Putamen (tissue), 1 donor: Measurements from ENCODE around the gene INPP4A.

Experiments used
- DNase-seq: peaks from one replicate; pipeline ENCODE4 v3.0.0-alpha.2; 2016; ENCODE audit warnings: low spot score

The INPP4A gene

DNA sequence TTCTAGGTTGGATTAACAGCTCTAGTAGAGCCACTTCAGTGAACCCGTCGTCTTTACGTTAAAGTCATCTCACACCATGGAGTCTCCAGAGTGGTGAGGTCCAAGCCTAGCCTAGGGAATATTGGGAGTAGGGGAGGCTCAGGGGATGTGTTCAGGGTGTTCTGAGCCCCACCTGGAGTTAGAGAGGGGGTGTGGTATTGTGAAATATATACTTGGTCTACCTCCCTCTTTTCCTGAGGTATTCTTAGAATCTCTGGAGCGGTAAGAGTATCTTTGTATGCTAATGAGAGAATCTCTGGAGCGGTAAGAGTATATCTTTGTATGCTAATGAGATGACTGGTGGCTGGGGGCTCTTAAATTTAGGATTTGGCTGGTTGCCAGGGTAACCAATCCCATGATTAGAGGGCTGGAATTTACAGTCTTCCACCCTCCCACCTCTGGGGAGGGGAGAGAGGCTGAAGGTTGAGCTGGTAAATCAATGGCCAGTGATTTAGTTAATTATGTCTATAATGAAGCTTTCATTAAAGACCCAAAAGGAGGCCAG, 69.5 kb downstream of the INPP4A start:
- DNase-seq: no peak

DNA sequence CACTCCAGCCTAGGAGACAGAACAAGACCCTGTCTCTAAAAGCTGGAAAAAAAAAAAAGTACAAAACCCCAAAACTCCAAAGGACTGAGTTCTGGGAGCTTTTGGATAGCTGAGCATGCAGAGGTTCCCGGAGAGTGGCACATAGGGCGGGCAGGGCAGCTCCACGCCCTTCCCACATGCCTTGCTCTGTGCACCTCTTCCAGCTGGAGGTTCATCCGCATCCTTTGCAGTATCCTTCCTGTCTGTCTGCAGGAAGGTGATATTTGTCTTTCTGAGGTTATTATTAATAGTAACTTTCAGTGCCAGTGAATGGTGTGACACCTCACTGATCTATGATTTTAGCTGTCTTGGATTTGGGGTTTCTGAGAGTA, 70.2 kb downstream of the INPP4A start:
- no peak for DNase-seq

DNA sequence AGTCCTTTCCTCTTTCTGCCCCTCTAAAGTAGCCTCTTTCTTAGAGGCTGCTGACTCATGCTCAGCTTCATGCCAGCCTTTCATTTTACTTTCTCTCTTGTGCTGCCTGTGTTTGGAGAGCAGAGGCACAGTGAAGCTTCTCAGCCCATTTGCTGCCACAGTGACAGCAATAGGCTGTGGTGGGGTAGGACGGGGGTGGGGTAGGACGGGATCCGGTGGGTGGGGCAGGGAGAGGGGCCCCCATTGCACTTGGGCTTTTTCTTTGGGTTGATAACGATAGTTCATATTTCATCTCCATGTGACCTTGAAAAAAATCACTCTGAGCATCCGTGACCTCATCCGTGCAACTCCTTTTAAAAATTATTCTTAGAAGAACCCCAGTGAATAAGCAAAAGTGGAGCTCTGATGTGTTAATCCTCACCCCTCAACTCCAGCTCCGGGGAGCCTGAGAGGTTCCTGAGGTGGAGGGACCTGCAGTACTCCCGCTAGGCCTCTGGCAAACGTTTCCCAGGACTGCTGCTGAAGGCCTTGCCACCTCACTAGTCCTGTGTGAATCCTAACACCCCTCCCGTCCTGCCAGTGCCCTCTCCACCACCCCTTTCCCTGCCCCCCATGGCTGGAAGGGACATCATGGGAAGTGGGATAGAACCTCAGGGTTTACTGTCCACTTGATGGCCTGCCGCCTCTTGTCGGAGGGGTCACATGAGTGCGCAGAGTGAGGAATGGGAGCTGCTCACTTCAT, 70.8 kb downstream of the INPP4A start:
- DNase-seq: no peak

DNA sequence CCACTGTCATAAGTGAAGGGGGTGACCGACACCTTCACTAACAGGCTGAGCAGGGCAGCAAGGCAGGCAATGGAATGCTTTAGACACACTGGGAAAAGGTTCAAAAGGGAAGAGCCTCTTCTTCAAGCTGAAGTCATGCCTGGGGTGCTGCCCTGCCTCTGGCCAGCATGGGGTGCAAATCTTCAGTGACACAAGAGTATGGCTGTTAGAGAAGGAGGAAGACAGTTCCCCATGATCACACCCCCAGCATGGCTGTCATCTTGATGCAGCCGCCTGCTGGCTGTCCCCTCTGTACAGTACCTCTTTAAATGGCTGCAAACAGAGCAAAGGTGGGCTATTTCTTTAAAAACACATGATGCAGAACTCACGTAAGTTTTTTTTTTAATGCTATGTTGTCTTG, 71.9 kb downstream of the INPP4A start:
- no peak for DNase-seq

GRCh38 chr2:98517636-98518035, 73.0 kb downstream of the INPP4A start:
- DNase-seq: no peak

DNA sequence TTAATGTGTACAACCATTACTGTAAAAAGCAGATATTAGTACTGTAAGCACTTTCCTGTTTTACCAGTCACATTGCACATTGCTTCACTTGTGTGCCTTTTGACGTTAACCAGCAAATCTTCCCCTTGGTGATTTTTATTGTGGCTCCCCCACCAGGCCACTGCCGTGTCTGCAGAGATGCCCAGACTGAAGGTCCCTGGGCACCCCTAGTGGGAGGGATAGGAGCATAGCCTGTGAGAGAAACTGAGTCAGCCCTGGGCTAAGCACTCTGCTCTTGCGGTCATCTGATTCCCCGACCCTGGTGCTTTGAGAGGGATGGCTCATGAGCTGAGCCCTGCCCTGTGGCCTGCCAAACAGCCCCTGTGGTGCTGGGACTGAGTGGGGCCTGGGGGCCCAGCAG, 73.4 kb downstream of the INPP4A start:
- no peak for DNase-seq

GRCh38 chr2:98519156-98519555, 74.5 kb downstream of the INPP4A start:
- peak; percentile 66 for DNase-seq

DNA sequence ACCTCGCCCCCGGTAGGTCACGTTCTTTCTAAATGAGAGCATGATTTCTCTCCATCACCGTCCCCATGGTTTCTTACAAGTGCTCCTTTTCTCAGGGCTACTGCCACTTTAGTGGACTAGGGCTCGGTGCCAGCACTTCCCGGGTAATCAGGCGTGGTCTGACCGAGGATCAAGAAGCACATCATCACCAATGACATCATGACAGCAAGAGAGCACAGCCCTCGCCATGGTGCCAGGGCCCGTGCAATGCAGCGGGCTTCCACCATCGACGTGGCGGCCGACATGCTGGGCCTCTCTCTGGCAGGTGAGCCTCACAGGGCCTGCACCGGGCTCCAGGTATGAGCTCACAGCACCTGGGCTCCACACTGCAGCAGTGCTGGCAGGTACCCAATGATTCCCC, 75.2 kb downstream of the INPP4A start:
- no peak for DNase-seq

- no peak for DNase-seq
Measured at GRCh38 chr2:98520806-98521205, 76.1 kb downstream of the INPP4A start.

GRCh38 chr2:98521266-98521665, 76.6 kb downstream of the INPP4A start:
- no peak for DNase-seq

DNA sequence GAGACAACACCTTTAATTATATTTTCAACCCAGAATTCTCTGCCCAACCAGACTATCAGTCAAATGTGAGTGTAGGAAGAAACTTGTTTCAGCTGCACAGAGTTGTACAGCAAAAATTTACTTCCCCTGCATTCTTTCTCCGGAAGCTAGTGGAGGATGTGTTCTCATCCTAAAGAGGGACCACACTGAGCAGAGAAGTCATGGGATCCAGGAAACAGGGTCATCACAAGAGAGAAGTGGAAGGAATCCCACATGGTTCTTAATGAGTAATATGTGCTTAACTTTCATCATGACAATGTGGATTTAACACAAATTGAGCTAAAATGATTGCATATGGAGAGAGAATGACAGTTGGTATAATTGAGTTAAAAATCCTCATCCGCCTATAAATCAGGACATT, 78.2 kb downstream of the INPP4A start:
- DNase-seq: no peak

DNA sequence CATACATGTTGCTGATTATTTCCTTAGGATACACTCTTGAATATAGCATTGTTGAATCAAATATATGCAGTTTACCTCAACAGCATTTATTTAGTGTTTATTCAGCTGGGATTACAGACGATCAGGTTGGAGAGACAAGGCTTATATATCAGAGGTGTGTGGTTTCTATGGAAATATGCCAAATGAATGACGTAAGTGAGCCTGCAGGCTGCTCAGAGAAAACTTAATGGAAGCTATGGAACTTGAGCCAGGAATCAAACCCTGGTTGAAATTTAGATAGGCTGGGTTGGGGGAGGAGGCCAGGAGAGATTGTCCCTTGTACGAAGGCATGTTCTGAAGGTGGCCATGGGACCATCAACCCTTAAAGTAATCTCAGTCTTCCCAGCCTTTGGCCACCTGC, 79.5 kb downstream of the INPP4A start:
- no peak for DNase-seq

DNA sequence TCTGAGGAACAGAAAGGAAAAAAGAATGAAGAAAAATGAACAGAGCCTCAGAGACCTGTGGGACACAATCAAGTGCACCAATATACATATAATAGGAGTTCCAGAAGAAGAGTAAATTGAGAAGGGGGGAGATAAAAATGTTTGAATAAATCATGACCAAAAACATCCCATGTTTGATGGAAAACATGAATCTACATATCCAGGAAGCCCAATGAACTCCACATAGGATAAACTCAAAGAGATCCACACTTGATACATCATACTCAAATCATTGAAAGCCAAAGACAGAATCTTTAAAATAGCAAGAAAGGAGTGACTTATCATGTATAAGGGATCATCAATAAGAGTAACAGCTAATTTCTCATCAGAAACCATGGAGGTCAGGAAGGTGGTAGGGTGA, 83.7 kb downstream of the INPP4A start:
- DNase-seq: no peak

DNA sequence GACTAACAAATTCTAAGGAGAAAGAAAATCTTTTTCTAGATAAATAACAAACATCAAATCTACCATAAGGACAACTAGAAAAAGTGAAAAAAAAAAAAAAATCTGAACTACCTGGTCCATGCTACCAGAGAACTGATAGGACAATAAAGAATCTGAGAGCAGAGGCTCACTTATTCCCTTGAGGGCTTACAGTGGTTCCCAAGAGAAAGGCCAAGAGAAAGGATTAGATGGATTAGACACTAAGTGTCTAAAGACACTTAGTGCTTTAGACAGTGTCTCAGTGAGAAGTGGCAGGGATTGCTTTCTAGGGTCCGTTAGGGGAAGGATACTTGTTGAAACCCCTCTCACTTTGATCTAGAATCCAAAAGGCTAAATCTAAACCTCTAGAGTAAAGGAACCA, 85.5 kb downstream of the INPP4A start:
- DNase-seq: no peak

DNA sequence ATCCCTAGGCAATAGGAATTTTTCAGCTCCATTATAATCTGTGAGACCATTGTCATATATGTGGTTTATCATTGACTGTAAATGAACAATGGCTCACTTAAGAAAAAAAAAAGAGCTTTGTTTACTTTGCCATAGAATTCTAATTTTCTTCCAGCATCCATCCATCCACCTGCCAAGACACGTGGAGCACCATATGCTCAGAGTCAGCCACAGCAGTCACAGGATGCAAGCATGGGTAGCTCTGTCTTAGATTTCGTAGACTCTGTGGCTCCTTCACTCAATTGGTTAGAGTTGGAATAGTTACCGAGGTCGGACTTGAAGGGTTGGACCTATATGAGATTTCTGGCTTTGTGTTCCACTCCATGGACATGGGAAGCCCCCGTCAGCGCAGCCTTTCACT, 88.1 kb downstream of the INPP4A start:
- DNase-seq: no peak

DNA sequence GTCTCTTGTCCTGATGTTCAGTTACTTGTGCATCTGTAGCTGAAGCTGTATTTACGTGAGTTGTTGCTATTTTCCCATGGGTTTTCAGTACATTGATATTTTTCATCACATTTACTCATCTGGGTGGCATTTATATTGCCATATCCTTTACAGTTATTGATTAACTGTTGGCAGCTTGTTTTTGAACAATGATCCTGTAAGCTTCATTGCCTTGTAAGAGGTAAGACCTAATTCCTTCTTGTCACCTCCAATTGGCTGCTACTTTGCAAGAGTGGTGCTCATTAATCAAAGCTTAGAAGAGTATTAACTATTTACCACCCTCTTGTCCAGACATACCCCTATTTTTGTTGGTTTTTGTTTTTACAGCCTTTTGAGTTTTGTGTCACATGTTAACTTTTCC, 88.9 kb downstream of the INPP4A start:
- DNase-seq: no peak

DNA sequence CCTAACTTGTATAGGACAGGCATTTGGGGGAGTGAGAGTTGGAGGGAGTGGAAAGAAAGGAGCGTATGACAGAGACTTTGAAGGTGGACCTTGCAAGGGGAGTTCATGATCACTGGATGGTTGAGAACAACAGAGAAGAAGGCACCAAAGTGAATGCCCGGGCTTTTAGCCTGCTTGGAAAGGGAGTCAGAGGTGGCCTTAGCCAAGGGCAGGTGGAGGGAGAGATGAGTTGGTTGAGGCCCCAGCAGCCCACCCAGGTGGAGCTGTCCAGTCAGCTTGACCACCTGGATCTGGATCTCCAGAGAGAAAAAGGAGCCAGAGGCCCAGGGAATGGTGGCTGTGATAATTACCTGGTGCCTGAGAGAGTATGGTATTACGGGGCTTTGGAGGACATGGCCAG, 90.1 kb downstream of the INPP4A start:
- DNase-seq: no peak

GRCh38 chr2:98535971-98536677, 91.5 kb downstream of the INPP4A start:
- no peak for DNase-seq

- DNase-seq: no peak
Measured at GRCh38 chr2:98537390-98538126, 92.9 kb downstream of the INPP4A start.

DNA sequence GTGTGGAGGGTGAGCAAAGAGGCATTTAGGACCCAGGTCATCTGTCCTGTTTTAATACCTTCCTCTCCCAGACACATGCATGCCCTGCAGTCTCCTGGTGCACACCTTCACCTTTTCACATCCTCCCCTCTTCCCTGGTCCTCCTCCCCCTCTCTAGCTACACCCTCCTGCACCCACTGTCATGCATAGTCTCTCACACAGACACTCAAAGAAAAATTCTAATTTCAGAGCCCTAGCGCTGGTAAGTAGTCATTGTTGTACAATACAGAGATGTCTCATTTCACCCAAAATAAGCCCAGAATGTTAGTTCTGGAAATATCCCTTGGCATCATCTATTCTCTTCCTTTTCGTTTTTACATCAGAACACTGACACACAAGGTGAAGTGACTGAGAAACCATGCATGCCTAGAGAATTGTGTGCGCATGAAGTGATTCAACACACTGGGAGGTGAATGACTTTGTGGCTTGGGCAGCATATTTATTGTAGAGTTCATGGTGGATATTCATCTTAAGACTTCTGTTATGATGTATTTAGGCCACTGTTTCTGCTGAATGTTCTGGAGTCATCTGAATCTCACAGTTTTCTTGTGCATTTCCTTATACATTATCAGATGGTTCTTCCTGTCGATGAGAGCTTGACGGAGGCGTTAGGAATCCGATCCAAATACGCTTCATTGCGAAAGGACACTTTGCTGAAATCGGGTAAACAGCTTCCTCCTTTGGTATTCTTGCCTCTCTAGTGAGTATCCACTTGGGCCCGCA, 93.8 kb downstream of the INPP4A start:
- no peak for DNase-seq

GRCh38 chr2:98539056-98539735, 94.5 kb downstream of the INPP4A start:
- DNase-seq: no peak

DNA sequence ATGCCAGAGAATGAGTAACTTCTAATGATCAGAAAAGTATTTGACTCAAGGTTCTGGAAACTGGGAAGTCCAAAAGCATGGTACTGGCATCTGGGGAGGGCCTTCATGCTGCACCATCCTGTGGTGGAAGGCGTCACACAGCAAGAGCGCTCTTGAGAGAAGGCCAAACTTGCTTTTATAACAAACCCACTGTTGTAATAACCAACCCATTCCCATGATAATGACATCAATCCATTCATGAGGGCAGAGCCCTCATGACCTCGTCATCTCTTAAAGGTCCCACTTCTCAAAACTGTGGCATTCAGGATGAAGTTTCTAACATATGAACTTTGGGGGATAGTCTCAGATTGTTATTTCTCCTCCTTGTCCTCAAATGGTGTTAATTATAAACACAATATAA, 95.9 kb downstream of the INPP4A start:
- DNase-seq: no peak
